ENCODE measurements around the gene SCYGR1. TPM values are rescaled to one million over a fixed set of nuclear protein-coding genes. Genes with fewer than 3 reads are reported as not detected.

SCYGR1 gene
- total RNA-seq, 5 donors from 2014 or later (not counting 1 experiment from before 2014, with no cell fraction given), result not detected

DNA sequence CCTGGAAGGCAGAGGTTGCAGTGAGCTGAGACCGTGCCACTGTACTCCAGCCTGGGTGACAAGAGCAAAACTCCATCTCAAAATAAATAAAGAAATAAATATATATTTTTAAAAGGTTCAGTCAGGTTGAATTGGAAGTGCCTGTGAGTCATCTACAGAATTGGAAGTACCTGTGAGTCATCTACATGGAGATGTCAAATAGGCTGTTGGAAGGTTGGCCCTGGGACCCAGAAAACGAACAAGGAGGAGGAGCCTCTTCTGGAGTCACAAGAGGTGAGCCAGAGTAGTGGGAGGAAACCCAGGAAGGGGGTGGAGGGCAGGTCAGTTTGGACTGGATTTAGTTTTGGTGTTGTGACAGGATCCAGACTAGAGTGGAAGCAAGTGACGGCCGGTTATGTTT, 15.2 kb upstream of the SCYGR1 start:
- ChIA-PET CTCF (no interaction called here), POLR2A (no interaction called here)
- Histone ChIP-seq H3K36me3 (ENCODE audit: control insufficient read depth in 2 of 2, extremely low read depth in 1 of 2, insufficient read depth in 1 of 2, low read length in 1 of 2) (no peaks in the 10 kb centered on the region), H3K4me3 (ENCODE audit: control insufficient read depth in 1 of 2, extremely low read depth in 1 of 2, low read length in 1 of 2) (no peak overlapping the region), H3K9me3 (no peaks in the 10 kb centered on the region), H3K27me3 (replicated peaks in 1 of 2; ENCODE audit: control insufficient read depth in 2 of 2, extremely low read depth in 1 of 2, insufficient read depth in 2 of 2, low read length in 1 of 2) (peaks cover 0 to 3% of the 10 kb centered on the region in 2 experiments), H3K4me1 (ENCODE audit: control insufficient read depth in 1 of 2, extremely low read depth in 1 of 2, insufficient read depth in 2 of 2, low read length in 2 of 2) (peaks cover 0 to 2% of the 10 kb centered on the region in 2 experiments), H3K27ac (ENCODE audit: low read length) (no peak overlapping the region)
- no peak overlapping the region for H3K27ac Mint-ChIP-seq
- peaks cover 19 to 29% (median 24%) of the 10 kb centered on the region in 3 donors for H3K4me1 Mint-ChIP-seq
- H3K27me3 Mint-ChIP-seq, result no peaks in the 10 kb centered on the region
- no peaks in the 10 kb centered on the region for H3K36me3 Mint-ChIP-seq
- ATAC-seq (replicated peaks in 1 of 4), result no peak
- H3K9me3 Mint-ChIP-seq, result no peaks in the 10 kb centered on the region
- H3K4me3 Mint-ChIP-seq, result no peak overlapping the region
- DNase-seq, result no peak
- no CpG with 5 or more reads among the region's 4 CpGs for WGBS (ENCODE audit: insufficient coverage)

DNA sequence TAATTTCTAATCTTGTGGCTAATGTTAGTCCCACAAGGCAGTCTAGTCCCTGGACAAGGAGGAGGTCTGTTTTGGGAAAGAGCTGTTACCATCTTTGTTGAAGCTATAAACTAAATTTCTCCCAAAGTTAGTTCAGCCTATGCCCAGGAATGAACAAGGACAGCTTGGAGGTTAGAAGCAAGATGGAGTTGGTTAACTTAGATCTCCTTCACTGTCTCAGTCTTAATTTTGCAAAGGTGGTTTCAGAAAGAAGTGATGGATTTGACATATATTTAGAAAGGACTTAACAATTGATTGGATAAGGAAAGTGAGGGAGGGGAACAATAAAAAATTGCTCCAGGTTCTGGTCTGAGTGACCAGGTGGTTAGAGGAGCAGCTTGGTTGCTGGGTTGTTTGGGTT, 14.6 kb upstream of the SCYGR1 start:
- Mint-ChIP-seq H3K27ac (no peak overlapping the region), H3K27me3 (no peaks in the 10 kb centered on the region), H3K9me3 (no peaks in the 10 kb centered on the region), H3K36me3 (no peaks in the 10 kb centered on the region), H3K4me1 (peaks cover 25 to 35% (median 28%) of the 10 kb centered on the region in 3 donors), H3K4me3 (no peak overlapping the region)
- ATAC-seq (replicated peaks in 1 of 4), result no peak
- Histone ChIP-seq H3K36me3 (ENCODE audit: control insufficient read depth in 2 of 2, extremely low read depth in 1 of 2, insufficient read depth in 1 of 2, low read length in 1 of 2) (no peaks in the 10 kb centered on the region), H3K27me3 (replicated peaks in 1 of 2; ENCODE audit: control insufficient read depth in 2 of 2, extremely low read depth in 1 of 2, insufficient read depth in 2 of 2, low read length in 1 of 2) (peaks cover 0 to 3% of the 10 kb centered on the region in 2 experiments), H3K9me3 (no peaks in the 10 kb centered on the region), H3K27ac (ENCODE audit: low read length) (no peak overlapping the region), H3K4me1 (ENCODE audit: control insufficient read depth in 1 of 2, extremely low read depth in 1 of 2, insufficient read depth in 2 of 2, low read length in 2 of 2) (peaks cover 0 to 5% of the 10 kb centered on the region in 2 experiments), H3K4me3 (ENCODE audit: control insufficient read depth in 1 of 2, extremely low read depth in 1 of 2, low read length in 1 of 2) (no peak overlapping the region)
- ChIA-PET POLR2A (no interaction called here), CTCF (no interaction called here)
- DNase-seq, result no peak

DNA sequence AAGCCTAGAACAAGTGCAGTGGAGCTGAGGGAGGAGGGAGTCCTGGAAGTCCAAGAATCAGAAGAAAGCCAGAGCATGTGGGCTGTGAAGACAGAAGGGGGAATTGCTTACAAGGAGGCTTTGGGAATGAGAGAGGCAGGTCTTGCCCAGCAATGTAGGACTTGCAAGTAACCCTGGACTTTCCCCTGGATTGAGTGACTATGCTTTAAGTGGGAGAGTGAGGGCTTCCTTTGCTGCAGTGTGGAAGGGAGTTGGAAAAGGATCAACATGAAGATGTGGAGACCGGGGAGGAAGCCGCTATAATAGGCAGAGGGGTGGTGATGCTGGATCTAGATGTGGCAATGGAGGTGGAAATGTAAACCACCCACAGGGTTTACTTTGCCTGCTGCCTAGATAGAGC, 13.8 kb upstream of the SCYGR1 start:
- Mint-ChIP-seq H3K27me3 (no peaks in the 10 kb centered on the region), H3K4me1 (peaks cover 23 to 41% (median 26%) of the 10 kb centered on the region in 3 donors), H3K27ac (no peak overlapping the region), H3K36me3 (no peaks in the 10 kb centered on the region), H3K9me3 (no peaks in the 10 kb centered on the region), H3K4me3 (no peak overlapping the region)
- Histone ChIP-seq H3K27me3 (replicated peaks in 1 of 2; ENCODE audit: control insufficient read depth in 2 of 2, extremely low read depth in 1 of 2, insufficient read depth in 2 of 2, low read length in 1 of 2) (peaks cover 0 to 3% of the 10 kb centered on the region in 2 experiments), H3K4me3 (ENCODE audit: control insufficient read depth in 1 of 2, extremely low read depth in 1 of 2, low read length in 1 of 2) (no peak overlapping the region), H3K4me1 (ENCODE audit: control insufficient read depth in 1 of 2, extremely low read depth in 1 of 2, insufficient read depth in 2 of 2, low read length in 2 of 2) (peaks cover 0 to 5% of the 10 kb centered on the region in 2 experiments), H3K27ac (ENCODE audit: low read length) (no peak overlapping the region), H3K36me3 (ENCODE audit: control insufficient read depth in 2 of 2, extremely low read depth in 1 of 2, insufficient read depth in 1 of 2, low read length in 1 of 2) (no peaks in the 10 kb centered on the region), H3K9me3 (no peaks in the 10 kb centered on the region)
- 100% methylated on average over 2 of the region's 2 CpGs for WGBS (ENCODE audit: insufficient coverage)
- DNase-seq, result no peak
- POLR2A ChIA-PET, result no interaction called here
- no peak for ATAC-seq (replicated peaks in 1 of 4)
- CTCF ChIA-PET, result no interaction called here

DNA sequence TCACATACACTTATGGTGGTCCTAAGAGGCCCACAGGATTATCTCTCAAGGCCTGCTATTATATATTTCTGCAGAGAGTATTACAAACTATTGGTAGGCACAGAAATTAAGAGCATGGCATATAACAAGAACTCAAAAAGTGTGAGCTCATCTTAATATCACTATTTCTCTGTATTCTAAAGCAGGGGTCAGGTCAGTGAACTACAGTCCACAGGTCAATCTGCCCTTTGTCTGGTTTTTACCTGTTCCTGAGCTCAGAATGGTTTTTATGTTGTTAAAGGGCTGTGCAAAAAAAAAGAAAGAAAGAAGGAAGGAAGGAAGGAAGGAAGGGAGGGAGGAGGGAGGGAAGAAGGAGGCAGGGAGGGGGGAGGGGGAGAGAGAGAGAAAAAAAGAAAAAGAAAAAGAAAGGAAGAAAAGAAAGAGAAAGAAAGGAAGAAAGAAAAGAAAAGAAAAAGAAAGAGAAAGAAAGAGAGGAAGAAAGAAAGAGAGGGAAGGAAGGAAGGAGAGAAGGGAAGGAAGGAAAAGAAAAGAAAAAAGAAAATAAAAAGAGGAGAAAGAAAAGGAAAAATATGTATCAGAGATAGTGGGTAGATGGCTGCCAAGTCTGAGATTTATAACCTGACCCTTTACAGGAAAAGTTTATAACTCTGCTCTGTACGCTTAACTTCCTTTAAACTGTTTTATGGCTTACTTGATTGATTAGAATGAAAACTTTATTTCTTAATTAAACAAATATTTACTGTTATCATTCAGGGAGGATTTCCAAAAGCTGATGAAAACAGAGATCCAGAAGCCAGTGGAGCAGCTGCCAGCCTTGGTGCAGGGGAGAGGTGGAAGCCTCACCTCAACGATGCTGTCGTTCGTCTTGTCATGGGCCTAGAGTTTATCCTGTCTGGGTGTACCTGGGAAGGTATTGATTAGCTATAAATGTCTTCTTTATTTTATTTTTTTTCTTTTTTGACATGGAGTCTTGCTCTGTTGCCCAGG, 11.2 kb upstream of the SCYGR1 start:
- Mint-ChIP-seq H3K4me3 (no peak overlapping the region), H3K36me3 (no peaks in the 10 kb centered on the region), H3K27ac (no peak overlapping the region), H3K9me3 (no peaks in the 10 kb centered on the region), H3K27me3 (no peaks in the 10 kb centered on the region), H3K4me1 (peaks cover 5 to 22% (median 8%) of the 10 kb centered on the region in 3 donors)
- no peaks in the 10 kb centered on the region for H3K36me3 ChIP-seq (ENCODE audit: control insufficient read depth in 2 of 2, extremely low read depth in 1 of 2, insufficient read depth in 1 of 2, low read length in 1 of 2)
- POLR2A ChIA-PET, result no interaction called here
- ATAC-seq (replicated peaks in 1 of 4) (no peak), DNase-seq (no peak)
- no peak overlapping the region for H3K4me3 ChIP-seq (ENCODE audit: control insufficient read depth in 1 of 2, extremely low read depth in 1 of 2, low read length in 1 of 2)
- H3K4me1 ChIP-seq (ENCODE audit: control insufficient read depth in 1 of 2, extremely low read depth in 1 of 2, insufficient read depth in 2 of 2, low read length in 2 of 2), result peaks cover 0 to 3% of the 10 kb centered on the region in 2 experiments
- no peaks in the 10 kb centered on the region for H3K9me3 ChIP-seq
- 73% methylated on average over 3 of the region's 4 CpGs for WGBS (ENCODE audit: insufficient coverage)
- H3K27me3 ChIP-seq (replicated peaks in 1 of 2; ENCODE audit: control insufficient read depth in 2 of 2, extremely low read depth in 1 of 2, insufficient read depth in 2 of 2, low read length in 1 of 2), result peaks cover 0 to 3% of the 10 kb centered on the region in 2 experiments
- H3K27ac ChIP-seq (ENCODE audit: low read length), result no peak overlapping the region
- CTCF ChIA-PET, result interaction anchor here in 1 of 2 donors (0.5 kb wide), 1 partner anchor 81 kb away, joined by 3 read pairs; no protein-coding TSS in a partner anchor

DNA sequence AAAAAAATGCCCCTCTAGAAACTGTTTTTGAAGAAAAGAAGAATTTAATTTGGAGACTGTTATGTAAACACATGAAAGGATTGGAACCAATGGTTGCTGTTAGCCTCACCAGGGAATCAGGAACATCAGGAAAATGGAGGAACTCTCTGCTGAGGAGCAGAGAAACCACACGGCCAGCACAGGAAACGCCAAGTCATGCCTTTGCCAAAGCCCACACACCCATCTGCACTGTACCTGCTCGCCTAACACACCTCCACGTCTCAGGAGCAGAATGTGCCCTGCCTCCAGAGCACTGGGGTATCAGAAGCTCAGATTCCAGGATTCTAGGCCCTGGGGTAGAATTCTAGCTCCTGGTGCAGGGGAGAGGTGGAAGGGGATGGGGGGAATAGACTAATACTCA, 9.8 kb upstream of the SCYGR1 start:
- ChIA-PET CTCF (no interaction called here), POLR2A (interaction anchor here in 1 of 2 donors (1.0 kb wide), 1 partner anchor 14 kb away, joined by 3 read pairs; no protein-coding TSS in a partner anchor)
- Mint-ChIP-seq H3K27me3 (no peaks in the 10 kb centered on the region), H3K36me3 (no peaks in the 10 kb centered on the region), H3K27ac (no peak overlapping the region), H3K4me3 (no peak overlapping the region), H3K4me1 (peaks cover 4 to 22% (median 5%) of the 10 kb centered on the region in 3 donors), H3K9me3 (no peaks in the 10 kb centered on the region)
- no peaks in the 10 kb centered on the region for H3K36me3 ChIP-seq (ENCODE audit: control insufficient read depth in 2 of 2, extremely low read depth in 1 of 2, insufficient read depth in 1 of 2, low read length in 1 of 2)
- no peak overlapping the region for H3K4me3 ChIP-seq (ENCODE audit: control insufficient read depth in 1 of 2, extremely low read depth in 1 of 2, low read length in 1 of 2)
- ATAC-seq (replicated peaks in 1 of 4) (no peak), DNase-seq (no peak)
- H3K9me3 ChIP-seq, result no peaks in the 10 kb centered on the region
- no peak overlapping the region for H3K27ac ChIP-seq (ENCODE audit: low read length)
- H3K4me1 ChIP-seq (ENCODE audit: control insufficient read depth in 1 of 2, extremely low read depth in 1 of 2, insufficient read depth in 2 of 2, low read length in 2 of 2), result peaks cover 0 to 3% of the 10 kb centered on the region in 2 experiments
- WGBS (ENCODE audit: insufficient coverage), result 18% methylated on average over 2 of the region's 4 CpGs
- H3K27me3 ChIP-seq (replicated peaks in 1 of 2; ENCODE audit: control insufficient read depth in 2 of 2, extremely low read depth in 1 of 2, insufficient read depth in 2 of 2, low read length in 1 of 2), result peaks cover 0 to 3% of the 10 kb centered on the region in 2 experiments

DNA sequence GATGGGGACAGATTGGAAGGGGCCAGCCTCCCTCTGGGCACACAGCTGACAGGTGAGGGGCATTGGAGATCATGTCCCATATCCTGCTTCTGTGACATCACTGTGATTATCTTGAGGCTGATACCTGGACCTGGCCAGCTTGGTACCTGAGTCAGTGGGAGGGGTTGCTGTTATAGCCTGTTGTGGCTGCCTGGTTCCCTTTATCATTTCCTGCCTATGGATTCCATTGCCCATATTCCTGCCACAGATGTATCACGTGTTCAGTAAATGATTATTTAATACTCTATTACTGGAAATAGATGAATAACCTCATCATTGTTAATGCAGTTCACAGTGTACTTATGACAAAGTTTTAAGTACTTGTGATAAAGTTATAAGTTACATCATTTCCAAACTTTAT, 7.8 kb upstream of the SCYGR1 start:
- H3K4me3 Mint-ChIP-seq, result no peak overlapping the region
- no peaks in the 10 kb centered on the region for H3K36me3 Mint-ChIP-seq
- ChIA-PET POLR2A (no interaction called here), CTCF (no interaction called here)
- Histone ChIP-seq H3K27me3 (replicated peaks in 1 of 2; ENCODE audit: control insufficient read depth in 2 of 2, extremely low read depth in 1 of 2, insufficient read depth in 2 of 2, low read length in 1 of 2) (peaks cover 0 to under 1% of the 10 kb centered on the region in 2 experiments), H3K4me3 (ENCODE audit: control insufficient read depth in 1 of 2, extremely low read depth in 1 of 2, low read length in 1 of 2) (no peak overlapping the region), H3K36me3 (ENCODE audit: control insufficient read depth in 2 of 2, extremely low read depth in 1 of 2, insufficient read depth in 1 of 2, low read length in 1 of 2) (no peaks in the 10 kb centered on the region), H3K4me1 (ENCODE audit: control insufficient read depth in 1 of 2, extremely low read depth in 1 of 2, insufficient read depth in 2 of 2, low read length in 2 of 2) (peaks cover 0 to 3% of the 10 kb centered on the region in 2 experiments), H3K27ac (ENCODE audit: low read length) (no peak overlapping the region), H3K9me3 (no peaks in the 10 kb centered on the region)
- no peaks in the 10 kb centered on the region for H3K9me3 Mint-ChIP-seq
- no peak for DNase-seq
- no peak for ATAC-seq (replicated peaks in 1 of 4)
- H3K27me3 Mint-ChIP-seq, result no peaks in the 10 kb centered on the region
- no CpG with 5 or more reads among the region's 1 CpG for WGBS (ENCODE audit: insufficient coverage)
- no peak overlapping the region for H3K27ac Mint-ChIP-seq
- peaks cover 4 to 22% (median 5%) of the 10 kb centered on the region in 3 donors for H3K4me1 Mint-ChIP-seq
